Measurements from ENCODE around the gene CCDC142.

DNA sequence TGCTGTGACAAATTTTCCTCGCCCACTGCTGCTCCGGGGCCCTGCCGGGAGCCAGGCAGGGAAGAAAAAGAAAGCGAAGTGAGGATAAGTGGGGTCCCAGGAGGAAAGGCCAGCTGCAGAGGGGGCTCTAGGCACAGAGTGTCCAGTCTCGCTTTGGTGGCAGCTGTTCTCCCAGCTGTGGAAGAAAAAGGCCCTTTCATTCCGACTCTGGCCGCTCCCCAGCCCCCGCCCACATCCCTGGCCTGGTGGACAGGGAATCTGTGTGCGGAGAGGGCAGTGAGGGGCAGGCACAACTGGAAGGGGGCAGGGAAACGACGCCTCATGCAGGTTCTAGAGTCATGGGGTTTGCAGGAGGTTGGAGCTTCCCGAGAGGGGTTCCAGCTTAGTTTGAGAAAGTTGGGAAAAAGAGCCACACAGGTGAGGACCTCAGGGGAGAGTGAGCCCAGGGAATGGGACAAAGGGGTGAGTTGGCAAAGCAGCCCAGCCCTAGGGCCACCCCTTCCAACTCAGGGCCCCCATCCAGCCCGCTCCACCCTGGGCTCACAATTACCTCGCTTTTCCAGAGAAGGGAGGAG, 42.9 kb downstream of the CCDC142 start:
- TF ChIP-seq EZH2 (IDR thresholded peaks at IDR 0.05; ENCODE audit: low read depth) = no peak
- TF ChIP-seq, protein P1, sequence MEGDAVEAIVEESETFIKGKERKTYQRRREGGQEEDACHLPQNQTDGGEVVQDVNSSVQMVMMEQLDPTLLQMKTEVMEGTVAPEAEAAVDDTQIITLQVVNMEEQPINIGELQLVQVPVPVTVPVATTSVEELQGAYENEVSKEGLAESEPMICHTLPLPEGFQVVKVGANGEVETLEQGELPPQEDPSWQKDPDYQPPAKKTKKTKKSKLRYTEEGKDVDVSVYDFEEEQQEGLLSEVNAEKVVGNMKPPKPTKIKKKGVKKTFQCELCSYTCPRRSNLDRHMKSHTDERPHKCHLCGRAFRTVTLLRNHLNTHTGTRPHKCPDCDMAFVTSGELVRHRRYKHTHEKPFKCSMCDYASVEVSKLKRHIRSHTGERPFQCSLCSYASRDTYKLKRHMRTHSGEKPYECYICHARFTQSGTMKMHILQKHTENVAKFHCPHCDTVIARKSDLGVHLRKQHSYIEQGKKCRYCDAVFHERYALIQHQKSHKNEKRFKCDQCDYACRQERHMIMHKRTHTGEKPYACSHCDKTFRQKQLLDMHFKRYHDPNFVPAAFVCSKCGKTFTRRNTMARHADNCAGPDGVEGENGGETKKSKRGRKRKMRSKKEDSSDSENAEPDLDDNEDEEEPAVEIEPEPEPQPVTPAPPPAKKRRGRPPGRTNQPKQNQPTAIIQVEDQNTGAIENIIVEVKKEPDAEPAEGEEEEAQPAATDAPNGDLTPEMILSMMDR (conservative IDR thresholded peaks at IDR 0.05) = no peak
